Measurements from ENCODE around the gene DHODH. TPM values are rescaled to one million over a fixed set of nuclear protein-coding genes. Genes with fewer than 3 reads are reported as not detected.
A peak's percentile ranks its signal among the peaks of the same experiment; 100 is the strongest.
"Not testable (repeated sequence)": the region's sequence is repeated elsewhere in the genome, so short reads cannot be mapped to it uniquely, and the experiment has no call there.

The DHODH gene
- polyA plus RNA-seq, 4 donors: 13.0 to 19.8 (median 16.6) TPM

DNA sequence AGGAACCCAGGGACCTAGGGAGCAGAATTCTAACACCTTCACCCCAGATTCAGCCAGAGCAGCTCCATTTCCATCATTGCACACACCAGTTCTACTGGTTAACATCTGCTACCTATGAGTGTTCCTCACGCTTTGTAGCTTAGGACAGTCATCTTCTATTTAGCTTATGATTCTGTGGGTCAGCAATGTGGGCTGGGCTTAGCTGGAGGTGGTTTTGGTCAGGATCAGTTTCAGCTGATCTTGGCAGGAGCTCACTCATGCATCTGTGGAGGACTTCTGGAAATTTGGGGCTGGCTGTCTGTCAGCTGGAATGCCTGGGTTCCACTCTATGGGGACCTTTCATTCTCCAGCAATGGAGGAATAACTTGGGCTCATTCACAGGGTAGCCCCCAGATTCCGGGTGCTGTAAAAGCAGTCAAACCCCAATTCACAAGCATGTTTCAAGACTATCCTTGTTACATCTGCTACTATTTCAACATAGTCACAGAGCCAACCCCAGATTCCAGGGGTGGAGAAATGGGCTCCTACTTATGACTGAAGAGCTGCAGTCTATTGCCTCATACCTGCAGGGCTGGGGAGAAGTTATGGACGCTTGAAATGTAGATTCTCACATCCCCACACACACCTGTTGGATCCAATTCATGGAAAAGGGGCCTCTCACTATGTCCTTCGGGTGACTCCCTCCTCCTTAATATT lies 42.4 kb downstream of the DHODH start:
- DNase-seq (ENCODE audit: low read depth in 4 of 4, low spot score in 2 of 4): no peak

DNA sequence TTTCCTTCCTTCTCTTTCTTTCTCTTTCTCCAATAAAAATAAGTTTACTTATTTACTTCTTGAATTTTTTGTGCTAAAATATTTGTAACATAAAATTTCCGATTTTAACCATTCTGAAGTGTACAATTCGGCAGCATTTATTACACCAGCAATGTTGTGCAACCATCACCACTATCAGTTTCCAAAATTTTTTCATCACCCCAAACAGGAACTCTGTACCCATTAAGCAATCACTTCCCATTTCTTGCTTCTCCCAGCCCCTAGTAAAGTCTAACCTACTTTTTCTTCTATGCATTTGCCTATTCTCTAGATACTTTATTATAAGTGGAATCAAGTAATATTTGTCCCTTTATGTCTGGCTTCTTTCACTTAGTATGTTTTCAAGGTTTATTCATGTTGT lies 43.3 kb downstream of the DHODH start:
- no peak for DNase-seq (ENCODE audit: low read depth in 4 of 4, low spot score in 2 of 4)

DNA sequence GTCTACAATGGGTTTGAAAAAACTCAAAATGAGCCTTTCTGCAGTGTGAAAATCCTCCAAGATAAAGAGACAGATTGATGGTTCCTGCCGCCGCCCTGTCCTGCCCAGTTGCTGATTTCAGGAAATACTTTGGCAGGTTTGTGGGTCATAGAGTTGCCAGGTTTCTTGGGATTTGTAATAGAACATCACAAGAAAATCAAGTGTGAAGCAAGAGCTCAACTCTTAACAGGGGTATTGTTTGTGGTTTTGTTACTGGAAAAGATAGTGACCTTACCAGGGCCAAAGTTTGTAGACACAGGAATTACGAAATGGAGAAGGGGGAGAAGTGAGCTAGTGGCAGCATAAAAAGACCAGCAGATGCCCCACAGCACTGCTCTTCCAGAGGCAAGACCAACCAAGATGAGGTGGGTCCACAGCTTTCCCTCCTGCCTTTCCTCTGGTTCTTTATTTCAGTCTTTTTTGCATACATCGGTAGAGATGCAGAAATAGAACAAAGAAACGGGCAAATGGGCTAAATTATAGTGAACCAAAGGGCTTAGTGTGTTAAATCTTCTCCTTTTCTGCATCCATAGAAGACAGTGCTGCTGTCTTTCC lies 45.8 kb downstream of the DHODH start, which contains the start of gene HP:
TSS of gene HP (plus strand) at position 252 of the 594 bp plus-strand sequence. CDS start at position 400, 148 bp downstream.
- not testable (repeated sequence) for DNase-seq (ENCODE audit: low read depth in 4 of 4, low spot score in 2 of 4)

DNA sequence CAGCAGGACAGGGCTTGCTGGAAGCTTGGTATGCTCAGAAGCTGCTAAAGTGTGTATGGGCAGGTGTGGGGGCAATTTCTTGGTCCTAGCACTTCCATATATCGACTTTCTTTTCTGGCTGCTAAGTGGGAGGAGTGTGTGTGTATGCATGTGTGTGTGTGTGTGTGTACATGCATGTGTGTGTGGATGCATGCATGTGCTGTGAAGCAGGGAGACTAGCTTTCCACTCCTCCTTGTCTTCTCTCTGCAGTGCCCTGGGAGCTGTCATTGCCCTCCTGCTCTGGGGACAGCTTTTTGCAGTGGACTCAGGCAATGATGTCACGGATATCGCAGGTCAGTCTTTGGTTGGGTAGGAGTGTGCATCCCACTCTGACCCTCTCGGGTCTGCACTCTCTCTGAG lies 47.4 kb downstream of the DHODH start:
- DNase-seq (ENCODE audit: low read depth in 4 of 4, low spot score in 2 of 4): no peak

DNA sequence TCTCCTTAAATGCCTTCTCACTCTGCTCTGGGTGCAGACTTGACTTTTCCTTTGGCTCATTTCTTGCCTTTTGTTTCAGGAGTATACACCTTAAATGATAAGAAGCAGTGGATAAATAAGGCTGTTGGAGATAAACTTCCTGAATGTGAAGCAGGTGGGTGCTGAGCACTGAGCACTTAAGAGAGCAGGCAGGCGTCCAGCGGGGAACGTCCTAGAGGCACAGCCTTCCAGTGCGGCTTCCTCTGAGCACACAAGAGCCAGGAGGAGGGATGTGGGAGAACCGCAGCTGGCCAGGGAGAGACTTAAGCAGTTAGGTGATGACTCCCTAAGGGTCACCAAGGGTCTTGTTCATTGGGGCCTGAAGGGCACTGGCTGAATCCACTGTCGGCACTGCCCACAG lies 48.8 kb downstream of the DHODH start:
- not testable (repeated sequence) for DNase-seq (ENCODE audit: low read depth in 4 of 4, low spot score in 2 of 4)

DNA sequence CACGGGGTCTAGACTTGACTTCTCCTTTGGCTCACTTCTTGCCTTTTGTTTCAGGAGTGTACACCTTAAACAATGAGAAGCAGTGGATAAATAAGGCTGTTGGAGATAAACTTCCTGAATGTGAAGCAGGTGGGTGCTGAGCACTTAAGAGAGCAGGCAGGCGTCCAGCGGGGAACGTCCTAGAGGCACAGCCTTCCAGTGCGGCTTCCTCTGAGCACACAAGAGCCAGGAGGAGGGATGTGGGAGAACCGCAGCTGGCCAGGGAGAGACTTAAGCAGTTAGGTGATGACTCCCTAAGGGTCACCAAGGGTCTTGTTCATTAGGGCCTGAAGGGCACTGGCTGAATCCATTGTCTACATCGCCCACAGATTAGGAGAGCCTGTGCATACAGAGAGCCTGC lies 50.5 kb downstream of the DHODH start:
- not testable (repeated sequence) for DNase-seq (ENCODE audit: low read depth in 4 of 4, low spot score in 2 of 4)

DNA sequence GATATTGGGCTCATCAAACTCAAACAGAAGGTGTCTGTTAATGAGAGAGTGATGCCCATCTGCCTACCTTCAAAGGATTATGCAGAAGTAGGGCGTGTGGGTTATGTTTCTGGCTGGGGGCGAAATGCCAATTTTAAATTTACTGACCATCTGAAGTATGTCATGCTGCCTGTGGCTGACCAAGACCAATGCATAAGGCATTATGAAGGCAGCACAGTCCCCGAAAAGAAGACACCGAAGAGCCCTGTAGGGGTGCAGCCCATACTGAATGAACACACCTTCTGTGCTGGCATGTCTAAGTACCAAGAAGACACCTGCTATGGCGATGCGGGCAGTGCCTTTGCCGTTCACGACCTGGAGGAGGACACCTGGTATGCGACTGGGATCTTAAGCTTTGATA lies 51.9 kb downstream of the DHODH start:
- DNase-seq (ENCODE audit: low read depth in 4 of 4, low spot score in 2 of 4): no peak

DNA sequence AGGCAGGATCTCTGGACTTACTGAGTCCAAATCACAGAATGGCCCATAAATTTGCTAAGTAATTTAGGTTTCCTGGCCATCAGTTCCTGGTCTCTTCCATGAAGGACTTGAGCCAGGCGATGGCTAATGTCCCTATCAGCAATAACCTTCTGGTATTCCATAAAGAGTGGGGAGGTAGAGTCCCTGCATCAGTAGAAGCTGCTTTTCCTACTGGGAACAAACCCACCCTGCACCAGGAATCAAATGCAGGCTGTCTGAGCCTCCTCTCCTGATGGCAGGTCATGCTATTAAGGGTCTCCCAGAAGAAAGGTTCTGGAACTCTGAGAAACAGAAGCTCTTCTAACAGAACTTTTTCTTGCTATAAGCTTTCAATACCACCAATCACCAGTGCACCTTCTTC lies 53.0 kb downstream of the DHODH start:
- DNase-seq (ENCODE audit: low read depth in 4 of 4, low spot score in 2 of 4): no peak

DNA sequence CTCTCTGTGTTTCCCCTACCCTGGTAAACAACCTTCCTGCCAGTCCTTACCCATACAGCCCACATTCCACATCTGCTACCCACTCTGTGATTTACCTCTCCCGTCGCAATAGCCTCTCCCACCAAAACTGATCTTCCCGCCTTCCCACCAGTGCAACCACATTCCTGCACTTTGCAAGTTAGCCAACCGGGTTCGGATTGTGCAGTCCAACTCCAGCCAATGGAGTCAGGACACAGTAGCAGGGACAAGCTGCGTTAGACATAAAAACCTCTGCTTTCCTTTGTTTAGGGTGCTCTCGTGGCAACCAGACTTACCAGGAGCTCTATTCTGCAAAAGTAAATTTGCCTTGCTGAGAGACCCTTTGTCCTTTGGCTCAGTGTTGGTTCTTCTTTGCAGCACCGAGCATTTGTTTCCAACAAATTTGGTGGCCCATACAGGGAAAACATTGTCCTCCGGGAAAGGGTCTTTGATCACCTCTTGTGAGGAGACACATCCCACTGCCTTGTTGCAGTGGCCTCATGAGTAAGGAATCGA lies 55.9 kb downstream of the DHODH start:
- no peak for DNase-seq (ENCODE audit: low read depth in 4 of 4, low spot score in 2 of 4)

DNA sequence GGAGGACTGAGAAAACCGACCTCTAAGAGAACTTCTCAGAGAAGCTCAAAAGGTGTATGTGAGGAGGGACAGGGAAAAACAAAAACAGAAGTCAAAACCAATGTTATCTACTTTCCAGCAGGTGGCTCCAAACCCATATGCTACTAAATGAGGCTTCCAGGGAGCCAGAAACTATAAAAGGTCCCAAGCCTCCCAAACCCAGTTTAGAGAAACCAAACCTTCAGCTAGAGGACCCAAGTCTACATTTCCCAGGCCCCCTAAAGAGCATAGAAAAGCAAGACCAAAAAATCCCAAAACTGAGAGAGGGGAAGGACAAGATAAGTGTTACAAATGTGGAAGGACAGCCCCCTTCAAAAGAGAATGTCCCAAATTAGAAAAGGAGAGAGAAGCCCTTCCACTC lies 58.2 kb downstream of the DHODH start:
- DNase-seq (ENCODE audit: low read depth in 4 of 4, low spot score in 2 of 4): peak in 2 of 4 donors; percentile 5 to 49

DNA sequence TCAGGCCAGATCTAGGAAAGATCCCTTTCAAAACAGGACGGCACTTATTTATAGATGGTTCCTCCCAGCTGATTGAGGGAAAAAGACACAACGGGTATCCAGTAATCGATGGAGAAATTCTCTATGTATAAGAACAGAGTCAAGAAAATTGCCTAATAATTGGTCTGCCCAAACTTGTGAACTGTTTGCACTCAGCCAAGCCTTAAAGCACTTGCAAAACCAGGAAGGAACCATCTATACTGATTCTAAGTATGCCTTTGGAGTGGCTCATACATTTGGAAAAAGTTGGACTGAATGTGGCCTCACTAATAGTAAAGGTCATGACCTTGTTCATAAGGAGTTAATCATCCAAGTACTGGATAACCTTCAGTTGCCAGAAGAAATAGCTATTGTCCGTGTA lies 60.4 kb downstream of the DHODH start:
- DNase-seq (ENCODE audit: low read depth in 4 of 4, low spot score in 2 of 4): no peak

DNA sequence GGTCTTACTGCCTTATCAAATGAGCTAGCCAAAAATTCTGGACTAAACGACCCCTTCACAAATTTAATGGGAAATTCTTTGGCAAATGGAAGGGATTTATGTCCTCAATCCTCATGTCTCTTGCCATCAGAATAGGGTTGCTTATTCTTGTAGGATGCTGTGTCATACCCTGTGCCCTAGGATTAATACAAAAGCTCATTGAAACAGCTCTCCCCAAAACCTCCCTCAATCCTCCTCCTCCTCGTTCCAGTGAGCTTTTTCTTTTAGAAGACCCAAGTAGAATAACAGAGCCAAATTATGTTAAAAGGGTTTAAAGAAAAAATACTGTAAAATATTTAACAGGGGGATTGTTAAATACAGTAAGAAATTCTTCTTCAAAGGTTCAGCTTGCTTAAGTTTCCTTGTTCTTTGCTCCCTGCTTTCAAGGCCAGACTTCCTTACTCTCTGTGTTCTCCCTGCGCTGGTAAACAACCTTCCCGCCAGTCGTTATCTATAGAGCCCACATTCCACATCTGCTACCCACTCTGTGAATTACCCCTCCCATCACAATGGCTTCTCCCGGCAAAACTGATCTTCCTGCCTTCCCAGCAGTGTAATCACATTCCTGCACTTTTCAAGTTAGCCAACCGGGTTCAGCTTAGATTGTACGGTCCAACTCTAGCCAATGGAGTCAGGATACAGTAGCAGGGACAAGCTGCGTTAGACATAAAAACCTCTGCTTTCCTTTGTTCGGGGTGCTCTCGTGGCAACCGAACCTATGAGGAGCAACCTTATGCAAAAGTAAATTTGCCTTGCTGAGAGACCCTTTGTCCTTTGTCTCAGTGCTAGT lies 64.2 kb downstream of the DHODH start:
- no peak for DNase-seq (ENCODE audit: low read depth in 4 of 4, low spot score in 2 of 4)

DNA sequence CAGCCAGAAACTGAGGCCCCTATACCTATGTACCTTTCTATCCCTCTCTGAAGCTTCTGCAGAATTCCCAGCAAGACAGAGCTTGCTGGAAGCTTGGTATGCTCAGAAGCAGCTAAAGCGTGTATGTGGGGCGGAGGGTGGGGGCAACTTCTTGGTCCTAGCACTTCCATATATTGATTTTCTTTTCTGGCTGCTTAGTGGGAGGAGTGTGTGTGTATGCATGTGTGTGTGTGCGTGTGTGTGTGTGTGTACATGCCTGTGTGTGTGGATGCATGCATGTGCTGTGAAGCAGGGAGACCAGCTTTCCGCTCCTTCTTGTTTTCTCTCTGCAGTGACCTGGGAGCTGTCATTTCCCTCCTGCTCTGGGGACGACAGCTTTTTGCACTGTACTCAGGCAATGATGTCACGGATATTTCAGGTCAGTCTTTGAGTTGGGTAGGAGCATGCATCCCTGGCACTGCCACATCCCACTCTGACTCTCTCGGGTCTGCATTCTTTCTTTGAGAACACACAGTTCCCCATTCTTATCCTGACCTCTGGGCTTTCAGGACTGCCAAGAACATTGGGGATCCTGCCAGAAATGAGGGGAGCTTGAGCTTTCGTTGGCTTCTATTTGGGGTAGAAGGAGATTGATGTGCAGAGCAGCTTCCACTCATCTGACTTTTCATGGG lies 65.2 kb downstream of the DHODH start:
- DNase-seq (ENCODE audit: low read depth in 4 of 4, low spot score in 2 of 4): no peak

DNA sequence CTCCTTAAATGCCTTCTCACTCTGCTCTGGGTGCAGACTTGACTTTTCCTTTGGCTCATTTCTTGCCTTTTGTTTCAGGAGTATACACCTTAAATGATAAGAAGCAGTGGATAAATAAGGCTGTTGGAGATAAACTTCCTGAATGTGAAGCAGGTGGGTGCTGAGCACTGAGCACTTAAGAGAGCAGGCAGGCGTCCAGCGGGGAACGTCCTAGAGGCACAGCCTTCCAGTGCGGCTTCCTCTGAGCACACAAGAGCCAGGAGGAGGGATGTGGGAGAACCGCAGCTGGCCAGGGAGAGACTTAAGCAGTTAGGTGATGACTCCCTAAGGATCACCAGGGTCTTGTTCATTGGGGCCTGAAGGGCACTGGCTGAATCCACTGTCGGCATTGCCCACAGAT lies 66.5 kb downstream of the DHODH start:
- DNase-seq (ENCODE audit: low read depth in 4 of 4, low spot score in 2 of 4): not testable (repeated sequence)

Other genes starting within 250 kb of the DHODH start
- gene AP1G1, start 199.9 kb upstream of the DHODH start, polyA plus RNA-seq (ENCODE audit: insufficient read length in 4 of 4): 10 to 100 TPM; 65.7 to 97.9 (median 89.5) TPM
- 10 to 100 TPM; 32.8 to 38.2 (median 35.9) TPM for gene ATXN1L, start 162.8 kb upstream of the DHODH start, polyA plus RNA-seq (ENCODE audit: insufficient read length in 4 of 4)
- gene ZNF821, start 124.6 kb upstream of the DHODH start, polyA plus RNA-seq (ENCODE audit: insufficient read length in 4 of 4): 10 to 100 TPM; 21.5 to 26.5 (median 22.5) TPM
- 100 to 1,000 TPM; 233 to 358 (median 292) TPM for gene IST1, start 113.2 kb upstream of the DHODH start, polyA plus RNA-seq (ENCODE audit: insufficient read length in 4 of 4)
- gene PKD1L3, start 8.3 kb upstream of the DHODH start, polyA plus RNA-seq (ENCODE audit: insufficient read length in 4 of 4): under 1 TPM; 0.05 to 0.13 (median 0.08) TPM
- 1 to 10 TPM in 2 of 4 donors, under 1 TPM in 2; 0.25 to 2.2 (median 0.87) TPM for gene HP, start 45.8 kb downstream of the DHODH start, polyA plus RNA-seq (ENCODE audit: insufficient read length in 4 of 4)
- 1 to 10 TPM in 1 of 4 donors, under 1 TPM in 2, not detected in 1; 0.32 to 3.1 (median 0.52) TPM for gene HPR, start 54.5 kb downstream of the DHODH start, polyA plus RNA-seq (ENCODE audit: insufficient read length in 4 of 4)
- gene TXNL4B, start 84.9 kb downstream of the DHODH start, polyA plus RNA-seq (ENCODE audit: insufficient read length in 4 of 4): 10 to 100 TPM; 18.8 to 22.8 (median 20.6) TPM
- gene DHX38, start 85.1 kb downstream of the DHODH start, polyA plus RNA-seq (ENCODE audit: insufficient read length in 4 of 4): 10 to 100 TPM; 54.0 to 87.7 (median 72.0) TPM
- 1 to 10 TPM; 3.0 to 9.2 (median 5.9) TPM for gene PMFBP1, start 163.4 kb downstream of the DHODH start, polyA plus RNA-seq (ENCODE audit: insufficient read length in 4 of 4)

All from left renal cortex interstitium (tissue), 4 donors.